PFSK-1 (cell line): ENCODE results near the gene SNX5.
A peak's percentile ranks its signal among the peaks of the same experiment; 100 is the strongest.

Source experiments
- POLR2AphosphoS5 ChIP-seq: IDR thresholded peaks from 2 replicates; pipeline ENCODE4 v1.6.1; 2012; ENCODE audit warnings: low read depth, mild to moderate bottlenecking, control low read depth, low read length, moderate library complexity
- REST ChIP-seq, 2 experiments: IDR thresholded peaks; 2 replicates each; pipeline versions ENCODE4 v1.6.1 to v1.8.0; 2011 to 2012; ENCODE audit warnings: low read depth in 2 of 2, low read length in 2 of 2, control low read depth in 1 of 2, inconsistent platforms in 1 of 2, mild to moderate bottlenecking in 1 of 2, moderate library complexity in 1 of 2; ENCODE audit not compliant: insufficient read depth in 1 of 2
- SIN3A ChIP-seq: IDR thresholded peaks from 2 replicates; pipeline ENCODE4 v1.6.1; 2012; ENCODE audit warnings: mild to moderate bottlenecking, low read length, moderate library complexity, borderline replicate concordance; ENCODE audit not compliant: insufficient read depth

- TF ChIP-seq POLR2AphosphoS5, result 0 out of 2 replicates have a peak, but pooled peaks have one; percentile 16
- TF ChIP-seq REST (IDR thresholded peaks at IDR 0.05; ENCODE audit: insufficient read depth in 1 of 2, low read depth in 2 of 2, low read length in 2 of 2), result no peak
- no peak for TF ChIP-seq SIN3A
Measured at GRCh38 chr20:17943343-17943742, 25.3 kb downstream of the SNX5 start.
